GM12873 (cell line): ENCODE measurements around the gene TMEM31.

ENCODE experiments used
- TF ChIP-seq, protein P1 (sequence below): IDR thresholded peaks from 2 replicates; pipeline ENCODE4 v1.5.1; 2012; ENCODE audit warnings: low read depth, mild to moderate bottlenecking, moderate library complexity, low read length, control low read depth; ENCODE audit not compliant: insufficient read depth; ENCODE audit errors: missing control alignments

TMEM31 gene

GRCh38 chrX:103741879-103742278 is 31.2 kb downstream of the TMEM31 start:
- TF ChIP-seq, protein P1, sequence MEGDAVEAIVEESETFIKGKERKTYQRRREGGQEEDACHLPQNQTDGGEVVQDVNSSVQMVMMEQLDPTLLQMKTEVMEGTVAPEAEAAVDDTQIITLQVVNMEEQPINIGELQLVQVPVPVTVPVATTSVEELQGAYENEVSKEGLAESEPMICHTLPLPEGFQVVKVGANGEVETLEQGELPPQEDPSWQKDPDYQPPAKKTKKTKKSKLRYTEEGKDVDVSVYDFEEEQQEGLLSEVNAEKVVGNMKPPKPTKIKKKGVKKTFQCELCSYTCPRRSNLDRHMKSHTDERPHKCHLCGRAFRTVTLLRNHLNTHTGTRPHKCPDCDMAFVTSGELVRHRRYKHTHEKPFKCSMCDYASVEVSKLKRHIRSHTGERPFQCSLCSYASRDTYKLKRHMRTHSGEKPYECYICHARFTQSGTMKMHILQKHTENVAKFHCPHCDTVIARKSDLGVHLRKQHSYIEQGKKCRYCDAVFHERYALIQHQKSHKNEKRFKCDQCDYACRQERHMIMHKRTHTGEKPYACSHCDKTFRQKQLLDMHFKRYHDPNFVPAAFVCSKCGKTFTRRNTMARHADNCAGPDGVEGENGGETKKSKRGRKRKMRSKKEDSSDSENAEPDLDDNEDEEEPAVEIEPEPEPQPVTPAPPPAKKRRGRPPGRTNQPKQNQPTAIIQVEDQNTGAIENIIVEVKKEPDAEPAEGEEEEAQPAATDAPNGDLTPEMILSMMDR, result no peak

GRCh38 chrX:103742339-103742738 is 31.6 kb downstream of the TMEM31 start:
- TF ChIP-seq, protein P1, result no peak

DNA sequence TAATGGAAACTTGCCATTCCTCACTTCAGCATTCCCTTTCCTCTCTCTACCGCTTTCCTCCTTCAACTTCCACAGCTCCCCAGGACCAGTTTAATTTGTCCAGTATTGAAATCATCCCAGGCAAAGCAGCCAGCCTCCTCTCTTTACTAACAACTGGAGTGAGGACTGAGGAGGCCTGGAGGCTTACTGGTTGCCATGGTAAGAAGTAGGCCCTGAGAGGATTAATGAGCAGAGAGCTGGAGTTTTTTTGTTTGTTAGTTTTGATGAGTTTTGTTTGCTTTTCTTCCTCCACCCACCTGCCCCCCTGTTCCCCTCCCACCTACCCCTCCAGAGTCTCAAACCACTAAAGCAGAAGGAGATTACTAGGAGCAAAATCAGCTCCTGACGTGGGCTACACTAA is 36.5 kb downstream of the TMEM31 start:
- TF ChIP-seq, protein P1, result no peak

DNA sequence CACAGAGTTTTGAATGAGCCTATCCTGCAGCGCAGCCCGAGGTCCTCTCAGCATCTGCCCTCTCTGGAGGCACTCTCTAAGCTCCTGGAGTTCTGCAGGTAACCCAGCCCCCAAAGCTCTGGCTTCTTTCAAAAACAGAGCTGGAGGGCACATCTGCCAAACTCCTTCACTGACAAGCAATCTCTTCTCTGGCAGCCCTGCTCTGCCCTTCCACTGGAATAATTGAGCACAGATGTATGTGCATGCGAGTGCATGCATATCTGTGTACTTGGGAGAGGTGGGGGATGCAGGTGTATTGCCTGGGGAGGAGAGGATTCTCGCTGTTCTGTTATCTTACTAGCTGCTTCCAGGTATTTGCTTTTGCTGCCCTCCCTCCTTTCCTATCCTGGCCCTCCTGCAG is 43.7 kb downstream of the TMEM31 start:
- TF ChIP-seq, protein P1, result no peak

DNA sequence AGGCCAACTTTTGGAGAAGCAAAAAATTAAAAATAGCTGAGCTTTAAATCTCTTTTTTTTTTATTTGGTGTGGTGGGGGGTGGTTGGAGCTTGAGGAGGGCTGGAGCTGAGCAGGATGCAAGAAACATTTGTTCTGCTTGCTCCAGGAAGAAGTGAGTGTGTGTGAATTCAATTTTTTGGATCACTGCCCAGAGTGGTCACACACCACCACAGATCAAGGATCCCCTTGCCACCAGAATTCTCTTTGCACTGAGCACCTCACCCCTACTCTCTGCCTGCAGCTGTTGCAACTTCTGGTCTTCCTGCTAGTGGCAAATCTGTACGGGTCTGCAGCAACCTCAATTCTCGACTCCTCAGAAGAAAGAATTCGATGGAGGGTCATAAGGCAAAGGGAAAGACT is 46.0 kb downstream of the TMEM31 start:
- TF ChIP-seq, protein P1, result no peak

DNA sequence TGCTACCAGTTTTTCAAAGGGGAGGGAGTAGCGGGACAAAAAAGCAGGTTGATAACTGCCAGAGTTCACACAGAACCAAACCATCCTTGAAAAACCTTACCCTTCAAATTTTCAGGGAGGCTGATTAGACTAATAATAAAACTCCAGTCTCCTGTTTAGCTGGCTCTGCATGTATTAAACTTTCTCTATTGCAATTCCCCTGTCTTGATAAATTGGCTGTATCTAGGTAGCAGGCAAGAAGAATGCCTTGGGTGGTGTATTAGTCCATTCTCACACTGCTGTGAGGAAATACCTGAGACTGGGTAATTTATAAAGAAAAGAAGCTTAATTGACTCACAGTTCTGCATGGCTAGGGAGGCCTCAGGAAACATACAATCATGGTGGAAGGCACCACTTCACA is 47.8 kb downstream of the TMEM31 start:
- TF ChIP-seq, protein P1, result no peak
